ENCODE data around the gene FXR2. TPM values are rescaled to one million over a fixed set of nuclear protein-coding genes. Genes with fewer than 3 reads are reported as not detected.

Gene FXR2
- total RNA-seq, 1 experiment from 2014 or later, result 36.4 TPM

- peak overlapping the region; percentile 31 for H3K27ac ChIP-seq (ENCODE audit: insufficient read length, low read depth, low read length)
- no peak overlapping the region for H2BK12ac ChIP-seq (ENCODE audit: insufficient read length, low read depth, low read length)
- H3K9ac ChIP-seq (ENCODE audit: extremely low read depth, insufficient read length, low read length), result peak overlapping the region; percentile 96
- H3K27me3 ChIP-seq (ENCODE audit: insufficient read depth, low read length), result no peaks in the 10 kb centered on the region
- Mint-ChIP-seq H3K27me3 (ENCODE audit: low read depth) (peaks cover 10% of the 10 kb centered on the region), H3K27ac (peak overlapping the region; percentile 98 to 100 (median 99)), H3K9me3 (peaks cover 3 to 7% of the 10 kb centered on the region in 2 experiments; a peak in 3 of 5 replicates), H3K4me3 (peak overlapping the region; percentile 98), H3K4me1 (peaks cover 35% of the 10 kb centered on the region in 2 experiments), H3K36me3 (ENCODE audit: insufficient read depth in 1 of 3, low read depth in 3 of 3) (peaks cover 65 to 89% (median 80%) of the 10 kb centered on the region in 3 experiments)
- H3K4me2 ChIP-seq (ENCODE audit: insufficient read depth, insufficient read length, low read length), result peak overlapping the region; percentile 88
- no peak overlapping the region for H4K8ac ChIP-seq (replicated peaks; ENCODE audit: insufficient read length, low read depth, low read length)
- H2AFZ ChIP-seq (ENCODE audit: low read length), result no peak overlapping the region
- no peak overlapping the region for H3K23ac ChIP-seq (ENCODE audit: insufficient read length, low read depth, low read length)
- peak; percentile 100 for DNase-seq
- H3K4me1 ChIP-seq (ENCODE audit: insufficient read depth, low read length), result peaks cover 4% of the 10 kb centered on the region; the same call in 1 of the 2 replicates
- peak overlapping the region; percentile 61 for H2BK120ac ChIP-seq (ENCODE audit: low read depth, low read length, poor library complexity, severe bottlenecking)
- H3K4ac ChIP-seq (ENCODE audit: low read depth, low read length), result peak overlapping the region; percentile 64; the same call in 1 of the 2 replicates
- H4K20me1 ChIP-seq (ENCODE audit: control insufficient read depth, insufficient read depth, insufficient read length), result no peaks in the 10 kb centered on the region
- H3T11ph ChIP-seq (ENCODE audit: low read length), result no peak overlapping the region
- H3K23me2 ChIP-seq (ENCODE audit: insufficient read length, low read depth, low read length, poor library complexity, severe bottlenecking), result peaks cover 5% of the 10 kb centered on the region
- H3K79me2 ChIP-seq (ENCODE audit: insufficient read depth, low read length), result peaks cover 21% of the 10 kb centered on the region; the same call in 1 of the 2 replicates
- no peaks in the 10 kb centered on the region for H3K9me3 ChIP-seq (ENCODE audit: control insufficient read depth, low read depth, low read length)
- peak overlapping the region; percentile 90 for H3K18ac ChIP-seq (ENCODE audit: insufficient read length, low read depth, low read length)
- H2BK15ac ChIP-seq (ENCODE audit: low read depth, low read length), result no peak overlapping the region
- H3K14ac ChIP-seq (ENCODE audit: insufficient read depth, low read length), result peak overlapping the region; percentile 96
- peaks cover 2% of the 10 kb centered on the region for H3K79me1 ChIP-seq (ENCODE audit: insufficient read depth, low read depth, low read length, poor library complexity, severe bottlenecking)
- peak overlapping the region; percentile 10 for H2BK5ac ChIP-seq (ENCODE audit: insufficient read length, low read length)
- no CpG with 5 or more reads among the region's 73 CpGs for WGBS (ENCODE audit: extremely low coverage, insufficient read length, low lambda C conversion rate)
- peak overlapping the region; percentile 60 for H4K91ac ChIP-seq (ENCODE audit: insufficient read length, low read depth, low read length)
- H2BK20ac ChIP-seq (ENCODE audit: low read depth, low read length, poor library complexity, severe bottlenecking), result no peak overlapping the region
- TF ChIP-seq CTCF (conservative IDR thresholded peaks at IDR 0.05), result no peak
- H4K5ac ChIP-seq (ENCODE audit: insufficient read length, low read depth, low read length), result no peak overlapping the region
- no peak overlapping the region for H2AK5ac ChIP-seq (ENCODE audit: insufficient read length, low read length)
- H3K56ac ChIP-seq (ENCODE audit: insufficient read length, low read depth, low read length), result no peak overlapping the region
Observed at GRCh38 chr17:7572588-7573323, 41.9 kb downstream of the FXR2 start.

Measured in H9 (cell line).